Stimulated activated naive CD8-positive, alpha-beta T cell treated with anti-CD3 and anti-CD28 coated beads, Interleukin-15, Interleukin-2, amounts not matched to agents 100 U/mL and 50 U/mL, for 24 hours (primary cell): ENCODE data around the gene CARMIL1.

Source experiments
- ATAC-seq: fragments of 150-1000 bp; cut with Tn5 transposase; one replicate; pipeline ENCODE4 v1.10.0; 2021
- DNase-seq: peaks from one replicate; pipeline ENCODE4 v3.0.0; 2021

CARMIL1 gene

GRCh38 chr6:25278914-25279747, at the start of gene CARMIL1:
TSS of gene CARMIL1 (plus strand) at chr6:25279374. CDS start at chr6:25279796, 422 bp downstream.
- peak; percentile 81 for ATAC-seq
- peak; percentile 74 for DNase-seq

- ATAC-seq = no peak
- no peak for DNase-seq
Observed at GRCh38 chr6:25229671-25230321, 49.4 kb upstream of the CARMIL1 start.

GRCh38 chr6:25232479-25232878, 46.7 kb upstream of the CARMIL1 start:
- no peak for DNase-seq
- no peak for ATAC-seq

GRCh38 chr6:25233226-25233625, 45.9 kb upstream of the CARMIL1 start:
- ATAC-seq (no peak), DNase-seq (no peak)

- DNase-seq = no peak
- ATAC-seq = no peak
Observed at GRCh38 chr6:25237579-25237978, 41.6 kb upstream of the CARMIL1 start.

- DNase-seq (no peak), ATAC-seq (no peak)
Observed at GRCh38 chr6:25239059-25239458, 40.1 kb upstream of the CARMIL1 start.

GRCh38 chr6:25239498-25239897, 39.7 kb upstream of the CARMIL1 start:
- ATAC-seq (no peak), DNase-seq (no peak)

- ATAC-seq (no peak), DNase-seq (no peak)
Observed at GRCh38 chr6:25242567-25242966, 36.6 kb upstream of the CARMIL1 start.

GRCh38 chr6:25244865-25245264, 34.3 kb upstream of the CARMIL1 start:
- ATAC-seq = no peak
- DNase-seq = no peak

- DNase-seq (no peak), ATAC-seq (no peak)
Observed at GRCh38 chr6:25248123-25248522, 31.1 kb upstream of the CARMIL1 start.

- DNase-seq = no peak
- ATAC-seq = no peak
Observed at GRCh38 chr6:25249133-25249532, 30.0 kb upstream of the CARMIL1 start.

- DNase-seq = no peak
- peak; percentile 68 for ATAC-seq
Observed at GRCh38 chr6:25250878-25251277, 28.3 kb upstream of the CARMIL1 start.

GRCh38 chr6:25251426-25251825, 27.7 kb upstream of the CARMIL1 start:
- ATAC-seq = no peak
- DNase-seq = no peak

GRCh38 chr6:25253351-25253750, 25.8 kb upstream of the CARMIL1 start:
- DNase-seq (no peak), ATAC-seq (no peak)

GRCh38 chr6:25254671-25255070, 24.5 kb upstream of the CARMIL1 start:
- ATAC-seq = no peak
- DNase-seq = no peak

- no peak for DNase-seq
- no peak for ATAC-seq
Observed at GRCh38 chr6:25257686-25258348, 21.4 kb upstream of the CARMIL1 start.

GRCh38 chr6:25259756-25260155, 19.4 kb upstream of the CARMIL1 start:
- ATAC-seq (no peak), DNase-seq (no peak)

- ATAC-seq (no peak), DNase-seq (no peak)
Observed at GRCh38 chr6:25263657-25264056, 15.5 kb upstream of the CARMIL1 start.

- ATAC-seq = no peak
- no peak for DNase-seq
Observed at GRCh38 chr6:25266456-25267100, 12.6 kb upstream of the CARMIL1 start.

- DNase-seq (no peak), ATAC-seq (no peak)
Observed at GRCh38 chr6:25267662-25268061, 11.5 kb upstream of the CARMIL1 start.

- DNase-seq (no peak), ATAC-seq (no peak)
Observed at GRCh38 chr6:25270559-25270958, 8.6 kb upstream of the CARMIL1 start.

- ATAC-seq = no peak
- no peak for DNase-seq
Observed at GRCh38 chr6:25275436-25275835, 3.7 kb upstream of the CARMIL1 start.

- ATAC-seq (no peak), DNase-seq (no peak)
Observed at GRCh38 chr6:25277386-25277785, 1.8 kb upstream of the CARMIL1 start.
